ENCODE data around the gene GALNTL6. TPM values are rescaled to one million over a fixed set of nuclear protein-coding genes. Genes with fewer than 3 reads are reported as not detected.

The GALNTL6 gene
- total RNA-seq, 1 donor from 2014 or later, result 0.61 TPM

DNA sequence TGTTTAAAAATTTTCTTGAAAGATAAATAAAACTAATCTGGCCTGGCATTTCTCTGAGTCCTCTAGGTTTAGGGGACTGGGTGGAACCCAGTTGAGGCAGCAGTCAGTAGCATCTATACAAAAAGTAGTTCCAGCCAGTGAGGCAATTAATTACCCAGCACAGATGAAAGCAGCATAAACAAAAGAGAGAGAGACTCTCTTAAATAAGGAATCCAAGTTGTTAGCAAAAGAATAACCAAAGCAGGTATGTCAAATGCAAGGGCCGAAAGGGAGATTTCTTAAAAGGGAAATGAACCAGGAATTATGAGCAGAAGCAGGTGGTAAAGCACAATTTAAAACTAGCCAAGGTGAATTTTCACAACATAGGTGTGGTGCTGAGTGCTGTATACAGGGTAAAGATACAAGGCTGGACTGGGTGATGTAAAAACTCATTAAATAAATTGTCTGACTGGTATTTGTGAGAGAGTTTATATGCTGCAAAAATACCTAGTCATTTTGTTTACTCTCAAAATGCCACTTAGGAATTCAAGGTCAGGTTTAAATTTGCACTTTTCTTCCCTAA lies 1260.8 kb downstream of the GALNTL6 start:
- H3K4me1 ChIP-seq (ENCODE audit: insufficient read depth, low read length), result peaks cover 10% of the 10 kb centered on the region
- no peaks in the 10 kb centered on the region for H3K9me3 ChIP-seq (ENCODE audit: insufficient read depth, low read depth, low read length)
- H3K36me3 Mint-ChIP-seq (ENCODE audit: low read depth, unreplicated experiment), result no peaks in the 10 kb centered on the region
- no peak overlapping the region for H3K9ac ChIP-seq (ENCODE audit: low read length)
- H3K27me3 ChIP-seq (ENCODE audit: insufficient read depth, low read length), result no peaks in the 10 kb centered on the region
- peak overlapping the region; percentile 19 for H3K4me2 ChIP-seq (ENCODE audit: low read length)
- H3K4me1 Mint-ChIP-seq (ENCODE audit: low read depth, unreplicated experiment), result peaks cover 12% of the 10 kb centered on the region
- no peaks in the 10 kb centered on the region for H3K27me3 Mint-ChIP-seq (ENCODE audit: low read depth, unreplicated experiment)
- H3K36me3 ChIP-seq (ENCODE audit: insufficient read depth, low read length), result no peaks in the 10 kb centered on the region
- no peak overlapping the region for H2AFZ ChIP-seq (ENCODE audit: low read depth, low read length)
- H3K9me3 Mint-ChIP-seq (ENCODE audit: unreplicated experiment), result peaks cover 9% of the 10 kb centered on the region
- no peak overlapping the region for H3K27ac ChIP-seq (ENCODE audit: low read depth, low read length)
- H4K20me1 ChIP-seq (ENCODE audit: insufficient read depth, low read length), result no peaks in the 10 kb centered on the region
- H3K27ac Mint-ChIP-seq (ENCODE audit: unreplicated experiment), result peak overlapping the region; percentile 17
- no peak overlapping the region for H3K4me3 ChIP-seq (ENCODE audit: insufficient read depth, low read depth, low read length)
- no peak overlapping the region for H3K4me3 Mint-ChIP-seq (ENCODE audit: unreplicated experiment)
- H3K79me2 ChIP-seq (ENCODE audit: insufficient read depth, low read length), result no peaks in the 10 kb centered on the region
- DNase-seq (ENCODE audit: low read depth) (no peak), FAIRE-seq (no peak)
- no peak for TF ChIP-seq EZH2 (IDR thresholded peaks at IDR 0.05; ENCODE audit: insufficient read depth, low read length)
- TF ChIP-seq, protein P1, sequence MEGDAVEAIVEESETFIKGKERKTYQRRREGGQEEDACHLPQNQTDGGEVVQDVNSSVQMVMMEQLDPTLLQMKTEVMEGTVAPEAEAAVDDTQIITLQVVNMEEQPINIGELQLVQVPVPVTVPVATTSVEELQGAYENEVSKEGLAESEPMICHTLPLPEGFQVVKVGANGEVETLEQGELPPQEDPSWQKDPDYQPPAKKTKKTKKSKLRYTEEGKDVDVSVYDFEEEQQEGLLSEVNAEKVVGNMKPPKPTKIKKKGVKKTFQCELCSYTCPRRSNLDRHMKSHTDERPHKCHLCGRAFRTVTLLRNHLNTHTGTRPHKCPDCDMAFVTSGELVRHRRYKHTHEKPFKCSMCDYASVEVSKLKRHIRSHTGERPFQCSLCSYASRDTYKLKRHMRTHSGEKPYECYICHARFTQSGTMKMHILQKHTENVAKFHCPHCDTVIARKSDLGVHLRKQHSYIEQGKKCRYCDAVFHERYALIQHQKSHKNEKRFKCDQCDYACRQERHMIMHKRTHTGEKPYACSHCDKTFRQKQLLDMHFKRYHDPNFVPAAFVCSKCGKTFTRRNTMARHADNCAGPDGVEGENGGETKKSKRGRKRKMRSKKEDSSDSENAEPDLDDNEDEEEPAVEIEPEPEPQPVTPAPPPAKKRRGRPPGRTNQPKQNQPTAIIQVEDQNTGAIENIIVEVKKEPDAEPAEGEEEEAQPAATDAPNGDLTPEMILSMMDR (IDR thresholded peaks at IDR 0.05; ENCODE audit: insufficient read depth, low read depth, low read length), result no peak

DNA sequence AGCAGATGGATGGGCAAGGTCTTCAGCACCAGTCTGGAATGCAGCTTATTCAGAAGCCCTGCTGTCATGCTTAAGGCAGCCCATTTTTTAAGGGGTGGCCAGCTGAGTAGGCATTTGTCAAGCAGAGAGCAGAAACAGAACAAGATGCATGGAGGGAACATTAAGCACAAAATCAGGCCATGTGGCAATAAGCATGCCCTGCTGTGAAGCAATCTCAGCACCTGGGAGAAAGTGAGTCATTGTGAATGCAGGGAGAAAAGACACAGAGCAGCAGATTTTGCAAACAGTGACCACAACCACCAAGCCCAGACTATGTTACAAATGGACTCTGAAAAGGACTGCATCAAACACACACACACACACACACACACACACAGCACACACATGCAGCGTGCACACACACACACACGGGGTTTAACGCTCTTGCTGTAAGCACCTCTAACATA lies 1261.3 kb downstream of the GALNTL6 start:
- Histone ChIP-seq H3K36me3 (ENCODE audit: insufficient read depth, low read length) (no peaks in the 10 kb centered on the region), H3K9me3 (ENCODE audit: insufficient read depth, low read depth, low read length) (no peaks in the 10 kb centered on the region), H3K4me2 (ENCODE audit: low read length) (peak overlapping the region; percentile 19), H3K27me3 (ENCODE audit: insufficient read depth, low read length) (no peaks in the 10 kb centered on the region), H3K79me2 (ENCODE audit: insufficient read depth, low read length) (no peaks in the 10 kb centered on the region), H2AFZ (ENCODE audit: low read depth, low read length) (no peak overlapping the region), H3K4me3 (ENCODE audit: insufficient read depth, low read depth, low read length) (no peak overlapping the region), H3K9ac (ENCODE audit: low read length) (no peak overlapping the region), H3K4me1 (ENCODE audit: insufficient read depth, low read length) (peaks cover 10% of the 10 kb centered on the region), H3K27ac (ENCODE audit: low read depth, low read length) (no peak overlapping the region), H4K20me1 (ENCODE audit: insufficient read depth, low read length) (no peaks in the 10 kb centered on the region)
- H3K36me3 Mint-ChIP-seq (ENCODE audit: low read depth, unreplicated experiment), result no peaks in the 10 kb centered on the region
- H3K27me3 Mint-ChIP-seq (ENCODE audit: low read depth, unreplicated experiment), result no peaks in the 10 kb centered on the region
- peaks cover 12% of the 10 kb centered on the region for H3K4me1 Mint-ChIP-seq (ENCODE audit: low read depth, unreplicated experiment)
- TF ChIP-seq EZH2 (IDR thresholded peaks at IDR 0.05; ENCODE audit: insufficient read depth, low read length), result no peak
- TF ChIP-seq, protein P1 (IDR thresholded peaks at IDR 0.05; ENCODE audit: insufficient read depth, low read depth, low read length), result no peak
- H3K9me3 Mint-ChIP-seq (ENCODE audit: unreplicated experiment), result peaks cover 8% of the 10 kb centered on the region
- peak overlapping the region; percentile 17 for H3K27ac Mint-ChIP-seq (ENCODE audit: unreplicated experiment)
- peak; percentile 97 for DNase-seq (ENCODE audit: low read depth)
- FAIRE-seq, result no peak
- no peak overlapping the region for H3K4me3 Mint-ChIP-seq (ENCODE audit: unreplicated experiment)

- no peaks in the 10 kb centered on the region for H3K27me3 Mint-ChIP-seq (ENCODE audit: low read depth, unreplicated experiment)
These were observed 1263.9 kb downstream of the GALNTL6 start for GRCh38 chr4:173076903-173077634.

More at GRCh38 chr4:173076903-173077634, 1263.9 kb downstream of the GALNTL6 start:
- no peaks in the 10 kb centered on the region for H3K36me3 ChIP-seq (ENCODE audit: insufficient read depth, low read length)
- no peaks in the 10 kb centered on the region for H4K20me1 ChIP-seq (ENCODE audit: insufficient read depth, low read length)
- H3K27ac Mint-ChIP-seq (ENCODE audit: unreplicated experiment), result no peak overlapping the region
- H3K27me3 ChIP-seq (ENCODE audit: insufficient read depth, low read length), result no peaks in the 10 kb centered on the region
- H3K4me3 Mint-ChIP-seq (ENCODE audit: unreplicated experiment), result no peak overlapping the region
- H3K4me1 ChIP-seq (ENCODE audit: insufficient read depth, low read length), result peaks cover 10% of the 10 kb centered on the region
- TF ChIP-seq, protein P1 (IDR thresholded peaks at IDR 0.05; ENCODE audit: insufficient read depth, low read depth, low read length), result no peak
- no peak for TF ChIP-seq EZH2 (IDR thresholded peaks at IDR 0.05; ENCODE audit: insufficient read depth, low read length)
- DNase-seq (ENCODE audit: low read depth) (peak; percentile 78), FAIRE-seq (no peak)
- H3K27ac ChIP-seq (ENCODE audit: low read depth, low read length), result no peak overlapping the region
- H3K9me3 ChIP-seq (ENCODE audit: insufficient read depth, low read depth, low read length), result no peaks in the 10 kb centered on the region
- no peak overlapping the region for H2AFZ ChIP-seq (ENCODE audit: low read depth, low read length)
- no peak overlapping the region for H3K4me2 ChIP-seq (ENCODE audit: low read length)
- no peaks in the 10 kb centered on the region for H3K79me2 ChIP-seq (ENCODE audit: insufficient read depth, low read length)
- no peak overlapping the region for H3K4me3 ChIP-seq (ENCODE audit: insufficient read depth, low read depth, low read length)
- peaks cover 12% of the 10 kb centered on the region for H3K4me1 Mint-ChIP-seq (ENCODE audit: low read depth, unreplicated experiment)
- no peaks in the 10 kb centered on the region for H3K36me3 Mint-ChIP-seq (ENCODE audit: low read depth, unreplicated experiment)
- no peak overlapping the region for H3K9ac ChIP-seq (ENCODE audit: low read length)
- H3K9me3 Mint-ChIP-seq (ENCODE audit: unreplicated experiment), result peaks cover 4% of the 10 kb centered on the region
